ENCODE data around the gene SLC9A3. TPM values are rescaled to one million over a fixed set of nuclear protein-coding genes. Genes with fewer than 3 reads are reported as not detected.

SLC9A3 gene
- total and polyA plus RNA-seq, 2 donors, result 1.3 to 1.9 TPM

- no peak for DNase-seq (ENCODE audit: low read depth in 6 of 9, low spot score in 9 of 9)
- Histone ChIP-seq H3K27me3 (ENCODE audit: control insufficient read depth in 2 of 2, insufficient read depth in 1 of 2, low read length in 1 of 2) (peaks cover 0 to 6% of the 10 kb centered on the region in 2 donors), H3K36me3 (ENCODE audit: control insufficient read depth in 2 of 2, insufficient read depth in 2 of 2, low read length in 1 of 2) (no peaks in the 10 kb centered on the region), H3K9me3 (ENCODE audit: control insufficient read depth in 2 of 2, insufficient read depth in 1 of 2, low read length in 1 of 2) (peaks cover 0 to 3% of the 10 kb centered on the region in 2 donors), H3K4me1 (ENCODE audit: control insufficient read depth in 2 of 2, insufficient read depth in 2 of 2, low read length in 2 of 2) (peaks cover 10 to 29% of the 10 kb centered on the region in 2 donors), H3K27ac (ENCODE audit: low read depth in 1 of 2, low read length in 1 of 2) (no peak overlapping the region), H3K4me3 (ENCODE audit: low read length in 2 of 2) (no peak overlapping the region)
- WGBS, result 78% methylated on average over 3 of the region's 3 CpGs
These were observed 97.8 kb downstream of the SLC9A3 start for GRCh38 chr5:426392-426976.

- peak in 1 of 9 donors; percentile 53 for DNase-seq (ENCODE audit: low read depth in 6 of 9, low spot score in 9 of 9)
- Histone ChIP-seq H3K9me3 (ENCODE audit: control insufficient read depth in 2 of 2, insufficient read depth in 1 of 2, low read length in 1 of 2) (peaks cover 0 to 3% of the 10 kb centered on the region in 2 donors), H3K4me1 (ENCODE audit: control insufficient read depth in 2 of 2, insufficient read depth in 2 of 2, low read length in 2 of 2) (peaks cover 10 to 29% of the 10 kb centered on the region in 2 donors), H3K36me3 (ENCODE audit: control insufficient read depth in 2 of 2, insufficient read depth in 2 of 2, low read length in 1 of 2) (no peaks in the 10 kb centered on the region), H3K27me3 (ENCODE audit: control insufficient read depth in 2 of 2, insufficient read depth in 1 of 2, low read length in 1 of 2) (peaks cover 0 to 6% of the 10 kb centered on the region in 2 donors), H3K4me3 (ENCODE audit: low read length in 2 of 2) (no peak overlapping the region), H3K27ac (ENCODE audit: low read depth in 1 of 2, low read length in 1 of 2) (no peak overlapping the region)
- 33% methylated on average over 5 of the region's 5 CpGs for WGBS
These were observed 98.5 kb downstream of the SLC9A3 start for GRCh38 chr5:425714-426113.

GRCh38 chr5:424301-425110 is 99.7 kb downstream of the SLC9A3 start:
- Histone ChIP-seq H3K9me3 (ENCODE audit: control insufficient read depth in 2 of 2, insufficient read depth in 1 of 2, low read length in 1 of 2) (peaks cover 0 to 3% of the 10 kb centered on the region in 2 donors), H3K27ac (ENCODE audit: low read depth in 1 of 2, low read length in 1 of 2) (no peak overlapping the region), H3K4me1 (ENCODE audit: control insufficient read depth in 2 of 2, insufficient read depth in 2 of 2, low read length in 2 of 2) (peaks cover 10 to 29% of the 10 kb centered on the region in 2 donors), H3K27me3 (ENCODE audit: control insufficient read depth in 2 of 2, insufficient read depth in 1 of 2, low read length in 1 of 2) (peaks cover 0 to 4% of the 10 kb centered on the region in 2 donors), H3K36me3 (ENCODE audit: control insufficient read depth in 2 of 2, insufficient read depth in 2 of 2, low read length in 1 of 2) (no peaks in the 10 kb centered on the region), H3K4me3 (ENCODE audit: low read length in 2 of 2) (no peak overlapping the region)
- 97% methylated on average over 11 of the region's 11 CpGs for WGBS
- no peak for DNase-seq (ENCODE audit: low read depth in 6 of 9, low spot score in 9 of 9)

GRCh38 chr5:423626-424261 is 100.5 kb downstream of the SLC9A3 start:
- H3K27me3 ChIP-seq (ENCODE audit: control insufficient read depth in 2 of 2, insufficient read depth in 1 of 2, low read length in 1 of 2), result peaks cover 0 to 2% of the 10 kb centered on the region in 2 donors
- H3K27ac ChIP-seq (ENCODE audit: low read depth in 1 of 2, low read length in 1 of 2), result peak overlapping the region in 1 of 2 donors; percentile 50
- no peak overlapping the region for H3K4me3 ChIP-seq (ENCODE audit: low read length in 2 of 2)
- no peaks in the 10 kb centered on the region for H3K36me3 ChIP-seq (ENCODE audit: control insufficient read depth in 2 of 2, insufficient read depth in 2 of 2, low read length in 1 of 2)
- peaks cover 0 to 3% of the 10 kb centered on the region in 2 donors for H3K9me3 ChIP-seq (ENCODE audit: control insufficient read depth in 2 of 2, insufficient read depth in 1 of 2, low read length in 1 of 2)
- no peak for DNase-seq (ENCODE audit: low read depth in 6 of 9, low spot score in 9 of 9)
- H3K4me1 ChIP-seq (ENCODE audit: control insufficient read depth in 2 of 2, insufficient read depth in 2 of 2, low read length in 2 of 2), result peaks cover 10 to 29% of the 10 kb centered on the region in 2 donors
- 91% methylated on average over 24 of the region's 24 CpGs for WGBS

GRCh38 chr5:423233-423565 is 101.0 kb downstream of the SLC9A3 start:
- peaks cover 0 to 2% of the 10 kb centered on the region in 2 donors for H3K27me3 ChIP-seq (ENCODE audit: control insufficient read depth in 2 of 2, insufficient read depth in 1 of 2, low read length in 1 of 2)
- H3K4me3 ChIP-seq (ENCODE audit: low read length in 2 of 2), result no peak overlapping the region
- H3K27ac ChIP-seq (ENCODE audit: low read depth in 1 of 2, low read length in 1 of 2), result peak overlapping the region in 1 of 2 donors; percentile 50
- no peaks in the 10 kb centered on the region for H3K36me3 ChIP-seq (ENCODE audit: control insufficient read depth in 2 of 2, insufficient read depth in 2 of 2, low read length in 1 of 2)
- DNase-seq (ENCODE audit: low read depth in 6 of 9, low spot score in 9 of 9), result peak in 4 of 9 donors; percentile 37 to 78 (median 44)
- peaks cover 0 to 6% of the 10 kb centered on the region in 2 donors for H3K9me3 ChIP-seq (ENCODE audit: control insufficient read depth in 2 of 2, insufficient read depth in 1 of 2, low read length in 1 of 2)
- H3K4me1 ChIP-seq (ENCODE audit: control insufficient read depth in 2 of 2, insufficient read depth in 2 of 2, low read length in 2 of 2), result peaks cover 10 to 29% of the 10 kb centered on the region in 2 donors
- 73% methylated on average over 9 of the region's 9 CpGs for WGBS

GRCh38 chr5:422323-423232 is 101.7 kb downstream of the SLC9A3 start:
- Histone ChIP-seq H3K9me3 (ENCODE audit: control insufficient read depth in 2 of 2, insufficient read depth in 1 of 2, low read length in 1 of 2) (peaks cover 0 to 5% of the 10 kb centered on the region in 2 donors), H3K27ac (ENCODE audit: low read depth in 1 of 2, low read length in 1 of 2) (peak overlapping the region in 1 of 2 donors; percentile 50), H3K36me3 (ENCODE audit: control insufficient read depth in 2 of 2, insufficient read depth in 2 of 2, low read length in 1 of 2) (no peaks in the 10 kb centered on the region), H3K4me3 (ENCODE audit: low read length in 2 of 2) (no peak overlapping the region), H3K27me3 (ENCODE audit: control insufficient read depth in 2 of 2, insufficient read depth in 1 of 2, low read length in 1 of 2) (peaks cover 0 to 2% of the 10 kb centered on the region in 2 donors), H3K4me1 (ENCODE audit: control insufficient read depth in 2 of 2, insufficient read depth in 2 of 2, low read length in 2 of 2) (peaks cover 10 to 29% of the 10 kb centered on the region in 2 donors)
- 90% methylated on average over 32 of the region's 32 CpGs for WGBS
- DNase-seq (ENCODE audit: low read depth in 6 of 9, low spot score in 9 of 9), result no peak

- no peak overlapping the region for H3K27ac ChIP-seq (ENCODE audit: low read depth in 1 of 2, low read length in 1 of 2)
- no peaks in the 10 kb centered on the region for H3K36me3 ChIP-seq (ENCODE audit: control insufficient read depth in 2 of 2, insufficient read depth in 2 of 2, low read length in 1 of 2)
- H3K27me3 ChIP-seq (ENCODE audit: control insufficient read depth in 2 of 2, insufficient read depth in 1 of 2, low read length in 1 of 2), result no peaks in the 10 kb centered on the region
- peaks cover 10 to 29% of the 10 kb centered on the region in 2 donors for H3K4me1 ChIP-seq (ENCODE audit: control insufficient read depth in 2 of 2, insufficient read depth in 2 of 2, low read length in 2 of 2)
- H3K4me3 ChIP-seq (ENCODE audit: low read length in 2 of 2), result no peak overlapping the region
- H3K9me3 ChIP-seq (ENCODE audit: control insufficient read depth in 2 of 2, insufficient read depth in 1 of 2, low read length in 1 of 2), result peaks cover 0 to 5% of the 10 kb centered on the region in 2 donors
- 94% methylated on average over 13 of the region's 13 CpGs for WGBS
- no peak for DNase-seq (ENCODE audit: low read depth in 6 of 9, low spot score in 9 of 9)
These were observed 102.3 kb downstream of the SLC9A3 start for GRCh38 chr5:421901-422300.

- DNase-seq (ENCODE audit: low read depth in 6 of 9, low spot score in 9 of 9), result no peak
- Histone ChIP-seq H3K4me1 (ENCODE audit: control insufficient read depth in 2 of 2, insufficient read depth in 2 of 2, low read length in 2 of 2) (peaks cover 10 to 32% of the 10 kb centered on the region in 2 donors), H3K9me3 (ENCODE audit: control insufficient read depth in 2 of 2, insufficient read depth in 1 of 2, low read length in 1 of 2) (peaks cover 0 to 5% of the 10 kb centered on the region in 2 donors), H3K4me3 (ENCODE audit: low read length in 2 of 2) (no peak overlapping the region), H3K27me3 (ENCODE audit: control insufficient read depth in 2 of 2, insufficient read depth in 1 of 2, low read length in 1 of 2) (no peaks in the 10 kb centered on the region), H3K36me3 (ENCODE audit: control insufficient read depth in 2 of 2, insufficient read depth in 2 of 2, low read length in 1 of 2) (no peaks in the 10 kb centered on the region), H3K27ac (ENCODE audit: low read depth in 1 of 2, low read length in 1 of 2) (no peak overlapping the region)
- 93% methylated on average over 34 of the region's 34 CpGs for WGBS
These were observed 102.9 kb downstream of the SLC9A3 start for GRCh38 chr5:421287-421880.
